T-helper 2 cell treated with Interferon-gamma antibody and Interleukin-4, amounts not matched to agents 100 ng/mL and 5 ng/mL, for 36 hours (primary cell): ENCODE results near the gene KRTAP4-16. TPM values are rescaled to one million over a fixed set of nuclear protein-coding genes. Genes with fewer than 3 reads are reported as not detected.
"Not testable (repeated sequence)": the region's sequence is repeated elsewhere in the genome, so short reads cannot be mapped to it uniquely, and the experiment has no call there.

Experiments
- intact Hi-C: fragments of 100-400 bp; cut with micrococcal nuclease; formaldehyde crosslinking; loops from one replicate; pipeline ENCODE4 v1.15.1; 2023
- total RNA-seq: library from RNA; stranded (reverse); gene quantifications from 2 replicates; pipeline ENCODE4 v1.2.3, GENCODE V29; 2022

The KRTAP4-16 gene
- total RNA-seq, 1 donor from 2014 or later = not detected

DNA sequence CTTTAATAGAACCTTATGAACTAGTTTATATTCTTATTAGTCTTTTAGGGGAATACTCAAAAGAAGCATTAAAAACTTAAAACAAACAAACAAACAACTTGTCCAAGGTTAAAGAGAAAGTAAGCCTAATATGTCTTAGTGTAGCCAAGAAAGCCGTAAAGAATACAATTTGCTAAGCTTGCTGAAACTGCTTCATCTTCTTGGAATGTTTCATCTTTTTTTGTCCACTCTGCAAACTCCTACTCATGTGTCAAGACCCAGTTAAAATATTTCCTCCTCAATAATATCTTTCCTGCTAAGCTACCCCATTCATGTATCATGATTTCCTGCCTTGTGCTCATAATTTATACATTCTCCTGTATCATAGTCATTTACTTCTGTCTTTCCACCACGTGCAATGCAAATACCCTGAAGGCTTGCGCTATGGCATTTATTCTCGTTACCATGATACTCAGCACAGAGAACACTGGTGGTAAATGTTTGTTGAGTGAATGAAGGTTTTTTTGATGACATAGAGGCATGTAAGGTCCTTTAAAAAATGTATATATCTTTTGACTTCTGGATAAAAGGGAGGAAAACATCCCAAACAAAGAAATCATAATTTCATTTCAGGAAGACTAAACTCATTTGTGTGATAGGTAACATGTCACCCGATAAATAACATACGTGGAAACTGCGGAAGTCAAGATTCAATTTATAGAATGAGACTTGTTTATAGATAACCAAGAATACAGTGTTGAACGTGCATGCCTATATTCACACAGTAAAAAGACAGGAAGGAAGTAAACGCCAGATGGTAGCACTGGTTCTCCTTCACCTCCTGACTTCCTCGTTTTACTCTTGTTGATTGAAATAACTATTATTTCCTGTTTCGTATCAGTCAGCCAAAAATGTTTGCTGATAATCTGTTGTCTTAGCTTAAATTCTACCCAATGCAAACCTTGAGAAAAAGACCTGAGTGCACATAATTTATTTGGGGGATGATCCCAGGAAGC is 18.0 kb upstream of the KRTAP4-16 start:
- intact Hi-C loops = not testable (repeated sequence)

DNA sequence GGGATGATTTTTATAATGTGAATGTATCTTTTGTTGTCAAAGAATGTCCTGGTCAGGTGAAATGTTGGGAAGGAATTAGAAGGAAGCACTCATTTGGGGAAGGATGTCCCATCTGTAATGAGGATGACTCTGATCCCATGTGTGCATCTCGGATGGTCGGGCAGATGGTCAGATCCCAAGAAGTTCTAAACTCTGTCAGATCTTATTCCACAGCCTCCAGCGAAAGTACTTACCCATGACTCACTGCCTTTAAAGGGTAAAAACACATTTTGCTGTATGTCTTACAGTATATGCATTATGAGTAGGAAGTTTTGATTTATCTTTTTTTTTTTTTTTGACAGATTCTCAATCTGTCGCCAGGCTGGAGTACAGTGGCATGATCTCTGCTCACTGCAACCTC is 16.7 kb upstream of the KRTAP4-16 start:
- intact Hi-C loops = no loop called here

DNA sequence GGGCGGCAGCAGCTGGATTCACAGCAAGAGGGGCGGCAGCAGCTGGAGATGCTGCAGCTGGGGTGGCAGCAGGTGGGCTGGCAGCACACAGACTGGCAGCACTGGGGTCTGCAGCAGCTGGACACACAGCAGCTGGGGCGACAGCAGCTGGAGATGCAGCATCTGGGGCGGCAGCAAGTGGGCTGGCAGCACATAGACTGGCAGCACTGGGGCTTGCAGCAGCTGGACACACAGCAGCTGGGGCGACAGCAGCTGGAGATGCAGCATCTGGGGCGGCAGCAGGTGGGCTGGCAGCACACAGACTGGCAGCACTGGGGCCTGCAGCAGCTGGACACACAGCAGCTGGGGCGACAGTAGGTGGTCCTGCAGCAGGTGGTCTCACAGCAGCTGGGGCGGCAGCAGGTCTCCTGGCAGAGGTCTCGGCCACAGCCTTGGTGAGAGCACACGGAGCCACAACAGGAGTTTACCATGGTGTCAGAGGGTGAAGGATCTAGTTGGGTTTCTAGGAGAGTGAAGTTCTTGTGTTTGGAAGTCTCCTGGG is 15.9 kb upstream of the KRTAP4-16 start, which contains the start of gene KRTAP4-11:
Gene KRTAP4-11, minus strand, starts transcription at position 528 of the 541 bp plus-strand sequence. Its CDS starts 58 bp downstream, at position 470.
- intact Hi-C loops = not testable (repeated sequence)

DNA sequence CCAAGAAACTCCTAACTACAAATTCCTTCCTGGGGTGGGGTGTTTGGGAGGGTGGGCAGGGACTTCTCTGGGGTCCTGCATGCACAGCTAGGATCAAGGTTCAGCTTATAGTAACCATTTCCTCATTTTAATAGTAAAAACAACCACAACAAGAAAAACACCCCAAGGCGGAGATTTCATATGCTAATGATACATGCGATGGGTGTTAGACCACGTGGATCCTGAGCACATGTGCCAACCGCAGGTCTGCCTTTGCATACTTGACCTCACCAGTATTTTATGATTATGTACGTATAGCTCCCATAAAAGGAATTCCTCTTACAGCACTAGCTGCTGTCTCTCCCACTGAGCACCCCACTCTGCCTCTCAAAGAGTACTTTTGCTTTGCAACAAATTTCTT is 14.3 kb upstream of the KRTAP4-16 start:
- intact Hi-C loops = no loop called here

DNA sequence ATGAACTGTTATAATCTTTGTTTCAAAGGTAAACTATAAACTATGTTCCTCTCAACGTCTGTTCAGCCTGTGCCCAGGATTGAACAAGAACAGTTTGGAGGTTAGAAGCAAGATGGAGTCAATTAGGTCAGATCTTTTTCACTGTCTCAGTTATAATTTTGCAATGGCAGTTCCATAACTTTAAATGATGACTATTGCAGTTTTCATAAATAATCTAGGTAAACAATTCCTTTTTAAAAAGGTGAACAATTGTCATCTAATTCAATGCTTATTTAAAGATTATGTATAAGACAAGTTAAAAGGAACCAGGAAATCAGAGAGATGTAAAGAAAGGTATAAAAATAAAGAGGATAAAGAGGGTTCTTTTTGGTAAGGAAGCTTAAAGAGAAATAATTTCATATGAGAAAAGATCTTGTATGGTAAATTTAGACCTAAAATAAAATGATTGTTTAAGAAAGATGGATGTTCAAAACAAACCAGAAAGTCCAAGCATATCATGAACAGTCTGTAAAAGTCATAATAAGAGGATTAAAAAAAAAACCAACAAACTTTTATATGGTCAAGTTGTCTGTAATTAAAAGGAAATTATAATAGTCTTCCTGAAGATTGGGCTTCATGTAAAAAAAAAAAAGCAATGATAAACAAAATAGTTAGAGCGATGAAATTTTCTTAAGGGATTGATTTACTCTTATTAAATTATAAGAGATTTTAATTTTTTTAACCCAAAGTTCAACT is 9.3 kb upstream of the KRTAP4-16 start:
- intact Hi-C loops = no loop called here

DNA sequence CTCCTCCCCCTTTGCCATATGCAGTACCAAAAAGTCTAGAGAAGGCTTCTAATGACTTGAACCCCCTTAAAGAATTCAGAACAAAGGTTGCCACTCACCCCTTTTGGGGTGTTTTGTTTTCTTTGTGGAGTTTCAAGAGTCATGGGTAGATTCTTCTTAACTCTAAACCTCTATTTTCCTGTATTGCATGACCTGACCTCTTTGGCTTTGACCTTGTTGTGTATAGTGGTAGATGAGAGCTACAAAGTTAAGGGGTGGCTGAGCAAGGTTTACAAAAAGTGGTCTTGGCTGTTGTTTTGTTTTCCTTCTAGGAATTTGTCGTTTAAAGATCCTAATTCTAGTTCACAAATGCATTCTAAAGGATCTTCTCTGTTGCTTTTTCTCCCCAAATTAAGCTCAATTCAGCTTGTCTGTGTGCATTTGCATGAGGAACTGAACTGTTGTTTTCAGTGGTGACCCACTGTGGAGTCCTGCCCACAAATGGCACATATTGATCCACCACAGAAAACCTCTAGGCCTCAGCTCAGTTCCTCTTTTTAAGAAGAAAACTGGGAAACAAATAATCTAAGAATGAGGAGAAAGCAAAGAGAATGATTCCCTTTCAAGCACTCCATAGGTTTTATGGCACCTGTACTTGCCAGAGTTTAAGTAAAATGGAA is 6.8 kb upstream of the KRTAP4-16 start:
- intact Hi-C loops = not testable (repeated sequence)

DNA sequence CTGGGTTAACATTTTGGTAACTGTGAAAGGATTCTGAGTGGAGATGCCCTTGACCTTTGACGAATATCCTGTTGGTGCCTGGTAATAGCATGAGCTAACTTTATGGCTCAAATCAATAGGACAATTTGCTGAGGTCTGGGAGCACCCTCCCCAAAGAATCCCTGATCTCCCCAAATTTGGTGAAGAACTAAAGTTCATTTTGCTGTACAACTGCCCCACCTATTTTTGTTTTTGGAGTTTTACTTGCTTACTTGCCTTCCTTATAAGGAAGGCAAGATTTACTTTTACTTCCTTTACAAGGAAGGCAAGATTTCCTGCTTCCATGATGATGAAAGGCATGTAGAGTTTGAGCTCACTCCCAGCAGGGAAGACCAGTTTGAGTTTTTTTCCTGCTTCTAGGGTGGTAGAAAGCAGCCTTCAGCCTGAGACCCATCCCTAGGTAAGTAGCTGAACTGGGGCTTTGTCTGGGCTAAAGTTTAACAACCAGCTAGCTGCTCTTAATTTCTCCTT is 6.0 kb upstream of the KRTAP4-16 start:
- intact Hi-C loops = loop anchor here (1.0 kb wide), 1 partner anchor 21 kb away; no protein-coding TSS in a partner anchor

DNA sequence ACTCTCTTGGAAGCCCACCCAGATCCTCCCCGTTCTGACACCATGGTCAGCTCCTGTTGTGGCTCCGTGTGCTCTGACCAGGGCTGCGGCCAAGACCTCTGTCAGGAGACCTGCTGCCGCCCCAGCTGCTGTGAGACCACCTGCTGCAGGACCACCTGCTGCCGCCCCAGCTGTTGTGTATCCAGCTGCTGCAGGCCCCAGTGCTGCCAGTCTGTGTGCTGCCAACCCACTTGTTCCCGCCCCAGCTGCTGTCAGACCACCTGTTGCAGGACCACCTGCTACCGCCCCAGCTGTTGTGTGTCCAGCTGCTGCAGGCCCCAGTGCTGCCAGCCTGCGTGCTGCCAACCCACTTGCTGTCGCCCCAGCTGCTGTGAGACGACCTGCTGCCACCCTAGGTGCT is 3.3 kb upstream of the KRTAP4-16 start, which contains the start of gene KRTAP4-9:
Gene KRTAP4-9, plus strand, starts transcription at position 43 of the 400 bp plus-strand sequence. Its CDS starts 0 bp downstream, at position 43.
- intact Hi-C loops = not testable (repeated sequence)

DNA sequence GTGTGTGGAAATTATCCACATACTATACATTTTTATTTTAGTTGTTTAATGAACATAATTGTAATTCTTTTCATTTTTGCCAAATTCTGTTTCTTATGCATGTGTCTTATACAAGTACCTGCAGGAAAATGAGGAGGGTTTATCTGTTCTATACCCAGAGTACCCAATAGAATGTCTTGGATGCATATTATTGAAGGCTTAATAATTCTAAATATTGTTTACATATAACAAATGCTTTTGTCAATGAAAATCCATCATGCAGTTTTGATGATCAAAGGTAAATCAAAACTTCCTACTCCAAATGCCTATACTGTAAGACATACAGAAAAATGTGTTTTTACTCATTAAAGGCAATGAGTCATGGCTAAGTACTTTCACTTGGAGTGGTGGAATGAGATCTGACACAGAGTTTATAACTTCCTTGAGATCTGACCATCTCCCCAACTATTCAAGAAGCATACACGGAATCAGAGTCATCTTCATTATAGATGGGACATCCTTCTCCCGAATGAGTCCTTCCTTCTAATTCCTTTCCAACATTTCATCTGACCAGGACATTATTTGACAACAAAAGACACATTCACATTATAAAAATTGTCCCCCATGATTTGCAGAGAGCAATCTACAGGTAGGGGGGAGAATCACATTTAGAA is 2.5 kb upstream of the KRTAP4-16 start:
- intact Hi-C loops = not testable (repeated sequence)

DNA sequence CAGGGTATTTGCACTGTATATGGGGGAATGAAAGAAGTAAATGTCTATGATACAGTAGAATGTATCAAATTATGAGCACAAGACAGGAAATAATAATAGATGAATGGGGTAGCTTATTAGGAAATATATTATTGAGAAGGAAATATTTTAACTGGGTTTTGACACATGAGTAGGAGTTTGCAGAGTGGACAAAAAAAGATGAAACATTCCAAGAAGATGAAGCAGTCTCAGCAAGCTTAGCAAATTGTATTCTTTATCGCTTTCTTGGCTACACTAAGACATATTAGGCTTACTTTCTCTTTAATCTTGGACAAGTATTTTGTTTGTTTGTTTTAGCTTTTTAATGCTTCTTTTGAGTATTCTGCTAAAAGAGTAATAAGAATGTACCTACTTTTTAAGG is 1.9 kb upstream of the KRTAP4-16 start:
- intact Hi-C loops = no loop called here

DNA sequence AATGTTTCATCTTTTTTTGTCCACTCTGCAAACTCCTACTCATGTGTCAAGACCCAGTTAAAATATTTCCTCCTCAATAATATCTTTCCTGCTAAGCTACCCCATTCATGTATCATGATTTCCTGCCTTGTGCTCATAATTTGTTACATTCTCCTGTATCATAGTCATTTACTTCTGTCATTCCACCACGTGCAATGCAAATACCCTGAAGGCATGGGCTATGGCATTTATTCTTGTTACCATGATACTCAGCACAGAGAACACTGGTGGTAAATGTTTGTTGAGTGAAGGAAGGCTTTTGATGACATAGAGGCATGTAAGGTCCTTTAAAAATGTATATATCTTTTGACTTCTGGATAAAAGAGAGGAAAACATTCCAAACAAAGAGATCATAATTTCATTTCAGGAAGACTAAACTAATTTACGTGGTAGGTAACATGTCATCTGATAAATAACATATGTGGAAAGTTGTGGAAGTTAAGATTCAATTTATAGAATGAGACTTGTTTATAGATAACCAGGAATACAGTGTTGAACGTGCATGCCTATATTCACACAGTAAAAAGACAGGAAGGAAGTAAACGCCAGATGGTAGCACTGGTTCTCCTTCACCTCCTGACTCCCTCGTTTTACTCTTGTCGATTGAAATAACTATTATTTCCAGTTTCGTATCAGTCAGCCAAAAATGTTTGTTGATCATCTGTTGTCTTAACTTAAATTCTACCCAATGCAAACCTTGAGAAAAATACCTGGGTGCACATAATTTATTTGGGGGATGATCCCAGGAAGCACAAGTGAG is 2.1 kb downstream of the KRTAP4-16 start:
- intact Hi-C loops = not testable (repeated sequence)

DNA sequence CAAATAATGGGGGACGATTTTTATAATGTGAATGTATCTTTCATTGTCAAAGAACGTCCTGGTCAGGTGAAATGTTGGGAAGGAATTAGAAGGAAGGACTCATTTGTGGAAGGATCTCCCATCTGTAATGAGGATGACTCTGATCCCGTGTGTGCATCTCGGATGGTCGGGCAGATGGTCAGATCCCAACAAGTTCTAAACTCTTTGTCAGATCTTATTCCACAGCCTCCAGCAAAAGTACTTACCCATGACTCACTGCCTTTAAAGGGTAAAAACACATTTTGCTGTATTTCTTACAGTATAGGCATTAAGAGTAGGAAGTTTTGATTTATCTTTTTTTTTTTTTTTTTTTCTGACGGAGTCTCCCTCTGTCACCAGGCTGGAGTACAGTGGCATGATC is 3.5 kb downstream of the KRTAP4-16 start:
- intact Hi-C loops = no loop called here

DNA sequence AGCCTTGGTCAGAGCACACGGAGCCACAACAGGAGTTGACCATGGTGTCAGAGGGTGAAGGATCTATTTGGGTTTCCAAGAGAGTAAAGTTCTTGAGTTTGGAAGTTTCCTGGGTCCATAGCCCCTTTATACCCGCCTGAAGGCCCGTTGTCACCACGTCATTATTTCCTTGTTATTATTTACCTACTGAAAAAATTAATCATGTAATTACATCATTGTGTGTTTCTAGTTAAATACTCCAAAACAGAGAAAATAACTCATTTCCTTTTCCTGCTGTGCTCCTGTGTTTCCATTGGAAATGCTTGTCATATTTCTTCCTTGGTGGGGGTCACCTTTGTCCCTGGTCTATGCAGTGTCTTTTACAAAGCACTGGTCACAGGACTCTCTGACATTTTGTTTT is 4.0 kb downstream of the KRTAP4-16 start, which contains the start of gene KRTAP4-8:
Gene KRTAP4-8, minus strand, starts transcription at position 101 of the 400 bp plus-strand sequence. Its CDS starts 58 bp downstream, at position 43.
- intact Hi-C loops = no loop called here

DNA sequence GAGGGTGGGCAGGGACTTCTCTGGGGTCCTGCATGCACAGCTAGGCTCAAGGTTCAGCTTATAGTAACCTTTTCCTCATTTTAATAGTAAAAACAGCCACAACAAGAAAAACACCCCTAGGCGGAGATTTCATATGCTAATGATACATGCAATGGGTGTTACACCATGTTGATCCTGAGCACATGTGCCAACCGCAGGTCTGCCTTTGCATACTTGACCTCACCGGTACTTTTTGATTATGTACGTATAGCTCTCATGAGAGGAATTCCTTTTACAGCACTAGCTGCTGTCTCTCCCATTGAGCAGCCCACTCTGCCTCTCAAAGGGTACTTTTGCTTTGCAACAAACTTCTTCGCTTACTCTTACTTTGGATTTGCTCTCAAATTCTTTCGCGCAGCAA is 6.0 kb downstream of the KRTAP4-16 start:
- intact Hi-C loops = no loop called here

DNA sequence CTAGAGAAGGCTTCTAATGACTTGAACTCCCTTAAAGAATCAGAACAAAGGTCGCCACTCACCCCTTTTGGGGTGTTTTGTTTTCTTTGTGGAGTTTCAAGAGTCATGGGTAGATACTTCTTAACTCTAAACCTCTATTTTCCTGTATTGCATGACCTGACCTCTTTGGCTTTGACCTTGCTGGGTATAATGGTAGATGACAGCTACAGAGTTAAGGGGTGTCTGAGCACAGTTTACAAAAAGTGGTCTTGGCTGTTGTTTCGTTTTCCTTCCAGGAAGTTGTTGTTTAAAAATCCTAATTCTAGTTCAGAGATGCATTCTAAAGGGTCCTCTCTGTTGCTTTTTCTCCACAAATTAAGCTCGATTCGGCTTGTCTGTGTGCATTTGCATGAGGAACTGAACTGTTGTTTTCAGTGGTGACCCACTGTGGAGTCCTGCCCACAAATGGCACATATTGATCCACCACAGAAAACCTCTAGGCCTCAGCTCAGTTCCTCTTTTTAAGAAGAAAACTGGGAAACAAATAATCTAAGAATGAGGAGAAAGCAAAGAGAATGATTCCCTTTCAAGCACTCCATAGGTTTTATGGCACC is 13.2 kb downstream of the KRTAP4-16 start:
- intact Hi-C loops = not testable (repeated sequence)

DNA sequence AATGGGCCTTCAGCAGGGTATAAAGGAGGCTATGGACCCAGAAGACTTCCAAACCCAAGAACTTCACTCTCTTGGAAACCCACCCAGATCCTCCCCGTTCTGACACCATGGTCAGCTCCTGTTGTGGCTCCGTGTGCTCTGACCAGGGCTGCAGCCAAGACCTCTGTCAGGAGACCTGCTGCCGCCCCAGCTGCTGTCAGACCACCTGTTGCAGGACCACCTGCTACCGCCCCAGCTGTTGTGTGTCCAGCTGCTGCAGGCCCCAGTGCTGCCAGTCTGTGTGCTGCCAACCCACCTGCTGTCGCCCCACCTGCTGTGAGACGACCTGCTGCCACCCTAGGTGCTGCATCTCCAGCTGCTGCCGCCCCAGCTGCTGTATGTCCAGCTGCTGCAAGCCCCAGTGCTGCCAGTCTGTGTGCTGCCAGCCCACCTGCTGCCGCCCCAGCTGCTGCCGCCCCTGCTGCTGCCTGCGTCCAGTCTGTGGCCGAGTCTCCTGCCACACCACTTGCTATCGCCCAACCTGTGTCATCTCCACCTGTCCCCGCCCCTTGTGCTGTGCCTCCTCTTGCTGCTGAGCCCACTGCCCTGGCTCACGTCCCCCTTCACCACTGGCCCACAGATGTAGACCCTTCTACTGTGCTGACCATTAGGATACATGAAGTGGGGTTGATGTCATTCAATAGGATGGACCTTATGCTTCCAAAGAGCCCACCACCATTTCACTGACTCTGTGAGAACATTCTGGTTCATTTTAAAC is 17.7 kb downstream of the KRTAP4-16 start, which contains the start of gene KRTAP4-7:
Gene KRTAP4-7, plus strand, starts transcription at position 51 of the 757 bp plus-strand sequence. Its CDS starts 57 bp downstream, at position 108.
- intact Hi-C loops = not testable (repeated sequence)

DNA sequence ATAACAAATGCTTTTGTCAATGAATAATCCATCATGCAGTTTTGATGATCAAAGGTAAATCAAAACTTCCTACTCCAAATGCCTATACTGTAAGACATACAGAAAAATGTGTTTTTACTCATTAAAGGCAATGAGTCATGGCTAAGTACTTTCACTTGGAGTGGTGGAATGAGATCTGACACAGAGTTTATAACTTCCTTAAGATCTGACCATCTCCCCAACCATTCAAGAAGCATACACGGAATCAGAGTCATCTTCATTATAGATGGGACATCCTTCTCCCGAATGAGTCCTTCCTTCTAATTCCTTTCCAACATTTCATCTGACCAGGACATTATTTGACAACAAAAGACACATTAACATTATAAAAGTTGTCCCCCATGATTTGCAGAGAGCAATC is 18.6 kb downstream of the KRTAP4-16 start:
- intact Hi-C loops = not testable (repeated sequence)

DNA sequence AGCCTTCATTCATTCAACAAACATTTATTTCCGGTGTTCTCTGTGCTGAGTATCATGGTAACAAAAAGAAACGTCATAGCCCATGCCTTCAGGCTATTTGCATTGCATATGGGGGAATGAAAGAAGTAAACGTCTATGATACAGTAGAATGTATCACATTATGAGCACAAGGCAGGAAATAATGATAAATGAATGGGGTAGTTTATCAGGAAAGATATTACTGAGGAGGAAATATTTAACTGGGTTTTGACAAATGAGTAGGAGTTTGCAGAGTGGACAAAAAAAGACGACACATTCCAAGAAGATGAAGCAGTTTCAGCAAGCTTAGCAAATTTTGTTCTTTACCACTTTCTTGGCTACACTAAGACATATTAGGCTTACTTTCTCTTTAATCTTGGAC is 19.4 kb downstream of the KRTAP4-16 start:
- intact Hi-C loops = no loop called here
